Vagina (tissue), 2 donors: ENCODE measurements around the gene MYO15B.

Experiments used
- POLR2A ChIP-seq, 2 donors: fragments of 450-650 bp; IDR thresholded peaks; one replicate each; pipeline ENCODE4 v1.6.1; 2017; ENCODE audit warnings: antibody characterized with exemption in 2 of 2, mild to moderate bottlenecking in 2 of 2, moderate library complexity in 2 of 2
- POLR2AphosphoS5 ChIP-seq, 2 donors: sonication (generic); formaldehyde crosslinking; IDR thresholded peaks; one replicate each; pipeline ENCODE4 v1.9.0; 2017; ENCODE audit warnings: antibody characterized with exemption in 2 of 2, mild to moderate bottlenecking in 2 of 2, low read depth in 1 of 2; ENCODE audit not compliant: insufficient read depth in 1 of 2
- TF ChIP-seq, protein P1 (sequence below), 3 experiments: fragments of 450-650 bp in 2 of 3; fragments of 200-600 bp in 1 of 3; sonication (generic) in 1 of 3; IDR thresholded peaks; one replicate each; pipeline ENCODE4 v1.5.1; 2017 to 2019; ENCODE audit warnings: antibody characterized with exemption in 3 of 3, mild to moderate bottlenecking in 2 of 3, moderate library complexity in 2 of 3

DNA sequence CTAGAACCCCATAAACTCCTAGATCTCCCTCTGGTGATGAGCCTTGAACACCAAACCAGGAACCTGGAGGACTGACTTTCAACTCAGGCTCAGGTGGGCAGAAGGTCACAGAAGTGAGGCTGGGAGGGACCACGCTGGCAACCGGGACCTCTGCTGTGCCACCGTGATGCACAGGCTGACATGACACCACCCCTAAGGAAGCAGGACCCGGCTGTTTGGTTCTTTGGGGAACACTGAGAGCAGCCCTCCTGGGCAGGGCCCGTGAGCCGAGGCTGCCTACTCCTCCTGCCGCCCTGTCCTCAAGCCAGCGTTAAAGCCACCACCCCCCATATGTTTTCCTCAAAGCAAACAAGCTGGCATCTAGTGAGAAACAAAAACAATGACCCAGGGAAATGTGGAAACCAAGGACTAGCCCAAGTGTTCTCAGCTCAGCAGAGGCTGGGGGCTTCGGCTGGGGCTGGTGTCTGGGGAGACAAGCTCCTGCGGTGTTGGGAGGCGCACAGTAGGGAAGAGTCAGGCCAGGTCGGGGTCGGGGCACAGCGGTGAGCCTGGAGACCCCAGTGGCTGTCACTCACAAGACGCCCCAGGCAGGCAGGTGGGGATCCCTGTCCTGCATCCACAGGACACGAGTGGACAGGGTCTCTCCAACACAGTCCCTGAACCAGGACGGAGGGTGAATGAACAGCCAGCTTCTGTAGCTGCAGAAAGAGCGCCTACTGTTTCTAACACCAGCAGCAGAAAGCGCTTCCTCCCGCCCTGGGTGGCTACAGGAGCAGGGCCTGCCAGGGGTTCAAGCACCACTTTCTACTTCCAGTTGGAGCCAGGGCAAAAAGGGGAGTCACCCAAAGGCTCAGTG lies 47.4 kb downstream of the MYO15B start:
- TF ChIP-seq, protein P1, sequence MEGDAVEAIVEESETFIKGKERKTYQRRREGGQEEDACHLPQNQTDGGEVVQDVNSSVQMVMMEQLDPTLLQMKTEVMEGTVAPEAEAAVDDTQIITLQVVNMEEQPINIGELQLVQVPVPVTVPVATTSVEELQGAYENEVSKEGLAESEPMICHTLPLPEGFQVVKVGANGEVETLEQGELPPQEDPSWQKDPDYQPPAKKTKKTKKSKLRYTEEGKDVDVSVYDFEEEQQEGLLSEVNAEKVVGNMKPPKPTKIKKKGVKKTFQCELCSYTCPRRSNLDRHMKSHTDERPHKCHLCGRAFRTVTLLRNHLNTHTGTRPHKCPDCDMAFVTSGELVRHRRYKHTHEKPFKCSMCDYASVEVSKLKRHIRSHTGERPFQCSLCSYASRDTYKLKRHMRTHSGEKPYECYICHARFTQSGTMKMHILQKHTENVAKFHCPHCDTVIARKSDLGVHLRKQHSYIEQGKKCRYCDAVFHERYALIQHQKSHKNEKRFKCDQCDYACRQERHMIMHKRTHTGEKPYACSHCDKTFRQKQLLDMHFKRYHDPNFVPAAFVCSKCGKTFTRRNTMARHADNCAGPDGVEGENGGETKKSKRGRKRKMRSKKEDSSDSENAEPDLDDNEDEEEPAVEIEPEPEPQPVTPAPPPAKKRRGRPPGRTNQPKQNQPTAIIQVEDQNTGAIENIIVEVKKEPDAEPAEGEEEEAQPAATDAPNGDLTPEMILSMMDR (IDR thresholded peaks at IDR 0.05), result no peak
- no peak for TF ChIP-seq POLR2A (IDR thresholded peaks at IDR 0.05)
- TF ChIP-seq POLR2AphosphoS5 (IDR thresholded peaks at IDR 0.05; ENCODE audit: insufficient read depth in 1 of 2, low read depth in 1 of 2), result no peak
